Thyroid gland (tissue), 4 donors: ENCODE results near the gene HHATL. TPM values are rescaled to one million over a fixed set of nuclear protein-coding genes. Genes with fewer than 3 reads are reported as not detected.
A peak's percentile ranks its signal among the peaks of the same experiment; 100 is the strongest.

Experiments
- DNase-seq, 2 donors: peaks; one replicate each; pipeline ENCODE4 v3.0.0-alpha.2; 2019
- H3K27ac ChIP-seq, 3 donors: fragments of 200-600 bp; sonication (generic); 1 replicate in 2 of 3; 2 replicates in 1 of 3; pipeline ENCODE4 v1.5.1; 2016 to 2019; ENCODE audit warnings: mild to moderate bottlenecking in 1 of 3, moderate library complexity in 1 of 3
- H3K27me3 ChIP-seq: fragments of 200-600 bp; sonication (generic); one replicate; pipeline ENCODE4 v1.5.1; 2019
- H3K36me3 ChIP-seq, 2 donors: fragments of 200-600 bp; sonication (generic); one replicate each; pipeline ENCODE4 v1.5.1; 2016 to 2019
- H3K4me1 ChIP-seq, 2 donors: fragments of 200-600 bp; sonication (generic); one replicate each; pipeline ENCODE4 v1.5.1; 2017 to 2019
- H3K4me3 ChIP-seq, 3 donors: fragments of 200-600 bp; sonication (generic); replicated peaks in 1 of 3; 1 replicate in 2 of 3; 2 replicates in 1 of 3; pipeline ENCODE4 v1.5.1; 2016; ENCODE audit warnings: mild to moderate bottlenecking in 1 of 3
- H3K9me3 ChIP-seq: fragments of 200-600 bp; sonication (generic); one replicate; pipeline ENCODE4 v1.5.1; 2017
- CTCF ChIP-seq, 6 experiments: fragments of 200-600 bp in 3 of 6; fragments of 450-650 bp in 3 of 6; sonication (generic) in 3 of 6; IDR thresholded peaks; one replicate each; pipeline ENCODE4 v1.5.1; 2016 to 2019; ENCODE audit warnings: antibody characterized with exemption in 6 of 6, mild to moderate bottlenecking in 2 of 6, inconsistent platforms in 1 of 6, moderate library complexity in 1 of 6
- POLR2A ChIP-seq, 2 donors: fragments of 450-650 bp; IDR thresholded peaks; one replicate each; pipeline ENCODE4 v1.6.1; 2017; ENCODE audit warnings: antibody characterized with exemption in 2 of 2, mild to moderate bottlenecking in 2 of 2, moderate library complexity in 1 of 2
- WGBS, 2 donors: methylation state at CpG; one replicate each; pipeline ENCODE4 v1.1.5; 2017; 5-methylcytosine and 5-hydroxymethylcytosine counted together
- intact Hi-C: fragments of 100-400 bp; cut with DNase I; formaldehyde crosslinking; loops from one replicate; pipeline ENCODE4 v1.15.1; 2023
- total RNA-seq, 4 donors: library from RNA; depleted of rRNA; stranded (reverse); fragments of >200 nt; gene quantifications; one replicate each; pipeline ENCODE4 v1.2.3, GENCODE V29; 2016

Gene HHATL
- total RNA-seq, 4 donors from 2014 or later, result 15.7 to 64.1 (median 32.4) TPM

GRCh38 chr3:42662037-42662812, 40.4 kb downstream of the HHATL start:
- no peaks in the 10 kb centered on the region for H3K4me1 ChIP-seq
- WGBS, 2 donors, result 77 to 90% methylated on average over 4 to 7 of the region's 7 CpGs
- intact Hi-C loops, result no loop called here
- DNase-seq, result no peak
- H3K36me3 ChIP-seq, result peaks cover 0 to 5% of the 10 kb centered on the region in 2 donors
- H3K4me3 ChIP-seq, result no peak overlapping the region
- no peaks in the 10 kb centered on the region for H3K27me3 ChIP-seq
- no peak for TF ChIP-seq CTCF (IDR thresholded peaks at IDR 0.05)
- TF ChIP-seq POLR2A (IDR thresholded peaks at IDR 0.05), result no peak
- H3K9me3 ChIP-seq, result no peaks in the 10 kb centered on the region
- no peak overlapping the region for H3K27ac ChIP-seq

- Histone ChIP-seq H3K4me1 (no peaks in the 10 kb centered on the region), H3K27ac (no peak overlapping the region), H3K27me3 (no peaks in the 10 kb centered on the region), H3K9me3 (no peaks in the 10 kb centered on the region), H3K4me3 (no peak overlapping the region), H3K36me3 (peaks cover 0 to 5% of the 10 kb centered on the region in 2 donors)
- no peak for DNase-seq
- intact Hi-C loops, result no loop called here
- WGBS, 2 donors, result 95 to 98% methylated on average over 5 of the region's 5 CpGs
- no peak for TF ChIP-seq CTCF (IDR thresholded peaks at IDR 0.05)
- TF ChIP-seq POLR2A (IDR thresholded peaks at IDR 0.05), result no peak
Observed at GRCh38 chr3:42661593-42662022, 41.0 kb downstream of the HHATL start.

DNA sequence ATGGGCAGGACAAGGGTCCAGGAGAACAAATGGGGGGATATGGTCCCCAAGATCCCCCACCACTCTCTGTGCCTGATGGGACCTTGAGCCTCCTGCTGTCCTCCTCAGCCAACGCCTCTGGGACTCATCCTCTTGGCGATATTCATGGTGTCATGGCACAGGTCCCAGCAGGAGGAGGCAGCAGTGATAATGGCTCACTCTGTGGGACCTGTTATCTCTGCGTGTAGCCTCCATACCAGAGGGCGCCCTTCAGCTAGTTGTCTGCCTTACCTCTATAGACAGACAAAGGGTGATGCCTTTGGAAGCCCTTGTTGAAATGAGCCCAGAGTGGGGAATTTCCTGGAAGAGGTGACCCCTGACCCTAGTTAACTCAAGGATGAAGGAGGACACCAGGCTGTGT, 41.7 kb downstream of the HHATL start:
- DNase-seq, result no peak
- no peak overlapping the region for H3K4me3 ChIP-seq
- no peaks in the 10 kb centered on the region for H3K27me3 ChIP-seq
- no peak for TF ChIP-seq CTCF (IDR thresholded peaks at IDR 0.05)
- no peak for TF ChIP-seq POLR2A (IDR thresholded peaks at IDR 0.05)
- intact Hi-C loops, result no loop called here
- no peaks in the 10 kb centered on the region for H3K9me3 ChIP-seq
- peaks cover 0 to 5% of the 10 kb centered on the region in 2 donors for H3K36me3 ChIP-seq
- H3K27ac ChIP-seq, result no peak overlapping the region
- 76 to 80% methylated on average over 4 of the region's 4 CpGs for WGBS, 2 donors
- peaks cover 0 to 2% of the 10 kb centered on the region in 2 donors for H3K4me1 ChIP-seq

GRCh38 chr3:42660131-42660715, 42.4 kb downstream of the HHATL start:
- no peaks in the 10 kb centered on the region for H3K27me3 ChIP-seq
- H3K4me3 ChIP-seq, result no peak overlapping the region
- peaks cover 0 to 9% of the 10 kb centered on the region in 2 donors for H3K4me1 ChIP-seq
- H3K27ac ChIP-seq, result no peak overlapping the region
- no peak for TF ChIP-seq POLR2A (IDR thresholded peaks at IDR 0.05)
- no peak for TF ChIP-seq CTCF (IDR thresholded peaks at IDR 0.05)
- DNase-seq, result peak; percentile 70 to 78
- no peaks in the 10 kb centered on the region for H3K9me3 ChIP-seq
- intact Hi-C loops, result no loop called here
- peaks cover 0 to 5% of the 10 kb centered on the region in 2 donors for H3K36me3 ChIP-seq
- 46 to 58% methylated on average over 5 to 6 of the region's 6 CpGs for WGBS, 2 donors
